GM06990 (cell line): ENCODE results near the gene TSPAN3.

Source experiments
- DNase-seq: peaks from one replicate; pipeline ENCODE4 v3.0.0-alpha.2; 2011; ENCODE audit not compliant: insufficient read length; ENCODE audit errors: extremely low read depth
- H3K27me3 ChIP-seq: replicated peaks from 2 replicates; pipeline ENCODE4 v1.6.0; 2011; ENCODE audit warnings: low read length; ENCODE audit not compliant: control insufficient read depth, insufficient read depth
- H3K36me3 ChIP-seq: 2 replicates; pipeline ENCODE4 v1.5.1; 2011; ENCODE audit warnings: low read length; ENCODE audit not compliant: control insufficient read depth, insufficient read depth
- H3K4me3 ChIP-seq: replicated peaks from 2 replicates; pipeline ENCODE4 v1.5.1; 2011; ENCODE audit warnings: low read depth, mild to moderate bottlenecking, control low read depth, low read length
- CTCF ChIP-seq: IDR thresholded peaks from 2 replicates; pipeline ENCODE4 v1.5.1; 2011; ENCODE audit warnings: low read length, control low read depth, mild to moderate bottlenecking, inconsistent platforms; ENCODE audit not compliant: insufficient read depth, poor library complexity, severe bottlenecking

TSPAN3 gene

GRCh38 chr15:77084436-77084835, 13.5 kb upstream of the TSPAN3 start:
- H3K4me3 ChIP-seq, result no peak overlapping the region
- H3K36me3 ChIP-seq, result no peaks in the 10 kb centered on the region
- no peaks in the 10 kb centered on the region for H3K27me3 ChIP-seq
- DNase-seq, result no peak
- no peak for TF ChIP-seq CTCF

GRCh38 chr15:77083381-77084160, 12.7 kb upstream of the TSPAN3 start:
- H3K36me3 ChIP-seq, result no peaks in the 10 kb centered on the region
- peak; percentile 86 for DNase-seq
- H3K4me3 ChIP-seq, result peak overlapping the region; percentile 38
- TF ChIP-seq CTCF, result no peak
- H3K27me3 ChIP-seq, result no peaks in the 10 kb centered on the region

- H3K27me3 ChIP-seq, result no peaks in the 10 kb centered on the region
- DNase-seq, result no peak
- no peak overlapping the region for H3K4me3 ChIP-seq
- no peaks in the 10 kb centered on the region for H3K36me3 ChIP-seq
- no peak for TF ChIP-seq CTCF
Measured at GRCh38 chr15:77081971-77082370, 11.1 kb upstream of the TSPAN3 start.

- DNase-seq, result no peak
- no peak for TF ChIP-seq CTCF
- Histone ChIP-seq H3K4me3 (no peak overlapping the region), H3K27me3 (no peaks in the 10 kb centered on the region), H3K36me3 (no peaks in the 10 kb centered on the region)
Measured at GRCh38 chr15:77076323-77076915, 5.5 kb upstream of the TSPAN3 start.

- H3K27me3 ChIP-seq, result no peaks in the 10 kb centered on the region
- H3K4me3 ChIP-seq, result no peak overlapping the region
- TF ChIP-seq CTCF, result no peak
- no peak for DNase-seq
- H3K36me3 ChIP-seq, result no peaks in the 10 kb centered on the region
Measured at GRCh38 chr15:77075528-77075927, 4.6 kb upstream of the TSPAN3 start.
